ENCODE data around the gene LRPAP1. TPM values are rescaled to one million over a fixed set of nuclear protein-coding genes. Genes with fewer than 3 reads are reported as not detected.
A peak's percentile ranks its signal among the peaks of the same experiment; 100 is the strongest.

The LRPAP1 gene
- total and polyA plus RNA-seq, 2 experiments from 2014 or later, result 63.0 to 82.5 TPM

- Histone ChIP-seq H3K4me3 (no peak overlapping the region), H3K4me1 (ENCODE audit: insufficient read depth) (no peaks in the 10 kb centered on the region; the same call in 1 of the 2 replicates), H2AFZ (no peak overlapping the region), H3K36me3 (ENCODE audit: insufficient read depth) (no peaks in the 10 kb centered on the region), H3K9me2 (ENCODE audit: insufficient read depth) (no peaks in the 10 kb centered on the region), H3F3A (replicated peaks; ENCODE audit: low read depth) (no peaks in the 10 kb centered on the region), H4K20me1 (replicated peaks; ENCODE audit: insufficient read depth) (no peaks in the 10 kb centered on the region), H3K79me2 (replicated peaks; ENCODE audit: insufficient read depth) (no peaks in the 10 kb centered on the region), H3K27me3 (ENCODE audit: insufficient read depth) (peaks cover 49% of the 10 kb centered on the region), H3K27ac (ENCODE audit: low read depth) (no peak overlapping the region), H3K4me2 (no peak overlapping the region)
- Mint-ChIP-seq H3K36me3 (ENCODE audit: low read depth) (no peaks in the 10 kb centered on the region), H3K4me3 (no peak overlapping the region), H3K4me1 (no peaks in the 10 kb centered on the region; the same call in 2 of the 3 replicates), H3K27me3 (ENCODE audit: insufficient read depth, low read depth, poor library complexity) (peaks cover 58% of the 10 kb centered on the region), H3K27ac (no peak overlapping the region), H3K9me3 (peaks cover 4% of the 10 kb centered on the region; the same call in 2 of the 3 replicates)
- ATAC-seq (peak; percentile 10; the same call in 2 of the 3 replicates), DNase-seq (ENCODE audit: low spot score) (no peak)
- TF ChIP-seq CTCF (conservative IDR thresholded peaks at IDR 0.05; ENCODE audit: low read depth in 2 of 2), result no peak
- no peak for TF ChIP-seq REST (IDR thresholded peaks at IDR 0.05; ENCODE audit: unreplicated experiment)
- no peak for TF ChIP-seq STAT1 (IDR thresholded peaks at IDR 0.05; ENCODE audit: unreplicated experiment)
- no peak for TF ChIP-seq POLR2AphosphoS5 (IDR thresholded peaks at IDR 0.05; ENCODE audit: low read depth)
- TF ChIP-seq CREB1 (CRISPR knock-in tag; IDR thresholded peaks at IDR 0.05; ENCODE audit: low read depth), result no peak
- TF ChIP-seq, protein P1, sequence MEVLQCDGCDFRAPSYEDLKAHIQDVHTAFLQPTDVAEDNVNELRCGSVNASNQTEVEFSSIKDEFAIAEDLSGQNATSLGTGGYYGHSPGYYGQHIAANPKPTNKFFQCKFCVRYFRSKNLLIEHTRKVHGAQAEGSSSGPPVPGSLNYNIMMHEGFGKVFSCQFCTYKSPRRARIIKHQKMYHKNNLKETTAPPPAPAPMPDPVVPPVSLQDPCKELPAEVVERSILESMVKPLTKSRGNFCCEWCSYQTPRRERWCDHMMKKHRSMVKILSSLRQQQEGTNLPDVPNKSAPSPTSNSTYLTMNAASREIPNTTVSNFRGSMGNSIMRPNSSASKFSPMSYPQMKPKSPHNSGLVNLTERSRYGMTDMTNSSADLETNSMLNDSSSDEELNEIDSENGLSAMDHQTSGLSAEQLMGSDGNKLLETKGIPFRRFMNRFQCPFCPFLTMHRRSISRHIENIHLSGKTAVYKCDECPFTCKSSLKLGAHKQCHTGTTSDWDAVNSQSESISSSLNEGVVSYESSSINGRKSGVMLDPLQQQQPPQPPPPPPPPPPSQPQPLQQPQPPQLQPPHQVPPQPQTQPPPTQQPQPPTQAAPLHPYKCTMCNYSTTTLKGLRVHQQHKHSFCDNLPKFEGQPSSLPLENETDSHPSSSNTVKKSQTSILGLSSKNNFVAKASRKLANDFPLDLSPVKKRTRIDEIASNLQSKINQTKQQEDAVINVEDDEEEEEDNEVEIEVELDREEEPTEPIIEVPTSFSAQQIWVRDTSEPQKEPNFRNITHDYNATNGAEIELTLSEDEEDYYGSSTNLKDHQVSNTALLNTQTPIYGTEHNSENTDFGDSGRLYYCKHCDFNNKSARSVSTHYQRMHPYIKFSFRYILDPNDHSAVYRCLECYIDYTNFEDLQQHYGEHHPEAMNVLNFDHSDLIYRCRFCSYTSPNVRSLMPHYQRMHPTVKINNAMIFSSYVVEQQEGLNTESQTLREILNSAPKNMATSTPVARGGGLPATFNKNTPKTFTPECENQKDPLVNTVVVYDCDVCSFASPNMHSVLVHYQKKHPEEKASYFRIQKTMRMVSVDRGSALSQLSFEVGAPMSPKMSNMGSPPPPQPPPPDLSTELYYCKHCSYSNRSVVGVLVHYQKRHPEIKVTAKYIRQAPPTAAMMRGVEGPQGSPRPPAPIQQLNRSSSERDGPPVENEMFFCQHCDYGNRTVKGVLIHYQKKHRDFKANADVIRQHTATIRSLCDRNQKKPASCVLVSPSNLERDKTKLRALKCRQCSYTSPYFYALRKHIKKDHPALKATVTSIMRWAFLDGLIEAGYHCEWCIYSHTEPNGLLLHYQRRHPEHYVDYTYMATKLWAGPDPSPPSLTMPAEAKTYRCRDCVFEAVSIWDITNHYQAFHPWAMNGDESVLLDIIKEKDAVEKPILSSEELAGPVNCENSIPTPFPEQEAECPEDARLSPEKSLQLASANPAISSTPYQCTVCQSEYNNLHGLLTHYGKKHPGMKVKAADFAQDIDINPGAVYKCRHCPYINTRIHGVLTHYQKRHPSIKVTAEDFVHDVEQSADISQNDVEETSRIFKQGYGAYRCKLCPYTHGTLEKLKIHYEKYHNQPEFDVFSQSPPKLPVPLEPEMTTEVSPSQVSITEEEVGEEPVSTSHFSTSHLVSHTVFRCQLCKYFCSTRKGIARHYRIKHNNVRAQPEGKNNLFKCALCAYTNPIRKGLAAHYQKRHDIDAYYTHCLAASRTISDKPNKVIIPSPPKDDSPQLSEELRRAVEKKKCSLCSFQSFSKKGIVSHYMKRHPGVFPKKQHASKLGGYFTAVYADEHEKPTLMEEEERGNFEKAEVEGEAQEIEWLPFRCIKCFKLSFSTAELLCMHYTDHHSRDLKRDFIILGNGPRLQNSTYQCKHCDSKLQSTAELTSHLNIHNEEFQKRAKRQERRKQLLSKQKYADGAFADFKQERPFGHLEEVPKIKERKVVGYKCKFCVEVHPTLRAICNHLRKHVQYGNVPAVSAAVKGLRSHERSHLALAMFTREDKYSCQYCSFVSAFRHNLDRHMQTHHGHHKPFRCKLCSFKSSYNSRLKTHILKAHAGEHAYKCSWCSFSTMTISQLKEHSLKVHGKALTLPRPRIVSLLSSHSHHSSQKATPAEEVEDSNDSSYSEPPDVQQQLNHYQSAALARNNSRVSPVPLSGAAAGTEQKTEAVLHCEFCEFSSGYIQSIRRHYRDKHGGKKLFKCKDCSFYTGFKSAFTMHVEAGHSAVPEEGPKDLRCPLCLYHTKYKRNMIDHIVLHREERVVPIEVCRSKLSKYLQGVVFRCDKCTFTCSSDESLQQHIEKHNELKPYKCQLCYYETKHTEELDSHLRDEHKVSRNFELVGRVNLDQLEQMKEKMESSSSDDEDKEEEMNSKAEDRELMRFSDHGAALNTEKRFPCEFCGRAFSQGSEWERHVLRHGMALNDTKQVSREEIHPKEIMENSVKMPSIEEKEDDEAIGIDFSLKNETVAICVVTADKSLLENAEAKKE (CRISPR knock-in tag; IDR thresholded peaks at IDR 0.05), result no peak
- TF ChIP-seq EZH2 (IDR thresholded peaks at IDR 0.05; ENCODE audit: low read depth, unreplicated experiment), result no peak
- TF ChIP-seq JUNB (IDR thresholded peaks at IDR 0.05; ENCODE audit: unreplicated experiment), result no peak
- TF ChIP-seq NANOG (IDR thresholded peaks at IDR 0.05; ENCODE audit: borderline replicate concordance), result no peak
- TF ChIP-seq EZH2phosphoT487 (IDR thresholded peaks at IDR 0.05; ENCODE audit: unreplicated experiment), result no peak
- no peak for TF ChIP-seq ZNF331 (CRISPR knock-in tag; IDR thresholded peaks at IDR 0.05; ENCODE audit: low read depth)
- no peak for TF ChIP-seq ZNF114 (CRISPR knock-in tag; IDR thresholded peaks at IDR 0.05)
- no peak for TF ChIP-seq ETS1 (IDR thresholded peaks at IDR 0.05)
Measured at GRCh38 chr4:3461515-3462291, 70.5 kb downstream of the LRPAP1 start.
